Caco-2 (cell line): Measurements from ENCODE around the gene TMEM185A. TPM values are rescaled to one million over a fixed set of nuclear protein-coding genes. Genes with fewer than 3 reads are reported as not detected.

Experiments
- BruUV-seq: library from RNA; stranded (reverse); fragments of 400-500 nt; replicated peaks from 2 replicates; lab custom pipeline; 2021; lab: Mats Ljungman, UMichigan
- CTCF ChIA-PET: fragments of 300-600 bp; sonication (Branson Sonifier 250); formaldehyde crosslinking; loops from one replicate; lab custom pipeline; 2022; ENCODE audit warnings: antibody characterized with exemption; lab: Charles Lee
- POLR2A ChIA-PET: fragments of 300-600 bp; sonication (Branson Sonifier 250); formaldehyde crosslinking; loops from one replicate; lab custom pipeline; 2022; ENCODE audit warnings: antibody characterized with exemption; lab: Charles Lee
- DNase-seq, 2 experiments: peaks; one replicate each; pipeline versions ENCODE4 v3.0.0 to v3.0.0-alpha.2; 2020 to 2022
- H3K27me3 ChIP-seq: replicated peaks from 2 replicates; pipeline ENCODE4 v1.6.0; 2011; ENCODE audit warnings: low read length; ENCODE audit not compliant: control insufficient read depth, insufficient read depth
- H3K36me3 ChIP-seq: 2 replicates; pipeline ENCODE4 v1.5.1; 2011; ENCODE audit warnings: low read length; ENCODE audit not compliant: control insufficient read depth, insufficient read depth
- H3K4me1 ChIP-seq: fragments of 250-450 bp; sonication (Bioruptor Pico); 2 replicates; pipeline ENCODE4 v1.5.1; 2020; ENCODE audit warnings: mild to moderate bottlenecking
- H3K4me3 ChIP-seq: 2 replicates; pipeline ENCODE4 v1.5.1; 2011; ENCODE audit warnings: low read depth, mild to moderate bottlenecking, control low read depth, low read length
- H3K9me3 ChIP-seq: fragments of 250-450 bp; sonication (Bioruptor Pico); 2 replicates; pipeline ENCODE4 v1.5.1; 2020; ENCODE audit warnings: mild to moderate bottlenecking, moderate library complexity
- H3K27ac Mint-ChIP-seq: one replicate; pipeline ENCODE4 v1.8.0; 2022; ENCODE audit warnings: mixed read lengths; ENCODE audit not compliant: unreplicated experiment
- H3K27me3 Mint-ChIP-seq: one replicate; pipeline ENCODE4 v1.8.0; 2022; ENCODE audit warnings: mixed read lengths; ENCODE audit not compliant: insufficient read depth, unreplicated experiment
- H3K36me3 Mint-ChIP-seq: one replicate; pipeline ENCODE4 v1.8.0; 2022; ENCODE audit warnings: mild to moderate bottlenecking, mixed read lengths; ENCODE audit not compliant: insufficient read depth, unreplicated experiment
- H3K4me1 Mint-ChIP-seq: one replicate; pipeline ENCODE4 v1.8.0; 2022; ENCODE audit warnings: low read depth, mixed read lengths; ENCODE audit not compliant: unreplicated experiment
- H3K4me3 Mint-ChIP-seq: one replicate; pipeline ENCODE4 v1.8.0; 2022; ENCODE audit warnings: mild to moderate bottlenecking, moderate library complexity, mixed read lengths; ENCODE audit not compliant: unreplicated experiment
- H3K9me3 Mint-ChIP-seq: one replicate; pipeline ENCODE4 v1.8.0; 2022; ENCODE audit warnings: mixed read lengths; ENCODE audit not compliant: unreplicated experiment
- CTCF ChIP-seq, 2 experiments: fragments of 200-600 bp in 1 of 2; IDR thresholded peaks; 1 replicate in 1 of 2; 2 replicates in 1 of 2; pipeline versions ENCODE4 v1.5.1 to v1.8.0; 2011 to 2022; ENCODE audit warnings: antibody characterized with exemption in 1 of 2, control low read depth in 1 of 2, inconsistent platforms in 1 of 2, low read depth in 1 of 2, low read length in 1 of 2, mild to moderate bottlenecking in 1 of 2, moderate library complexity in 1 of 2; ENCODE audit not compliant: insufficient read depth in 1 of 2, severe bottlenecking in 1 of 2, unreplicated experiment in 1 of 2
- intact Hi-C: fragments of 100-400 bp; cut with micrococcal nuclease; formaldehyde crosslinking; loops from one replicate; pipeline ENCODE4 v1.10.0; 2022; ENCODE audit not compliant: unreplicated experiment
- total RNA-seq: library from RNA; stranded (reverse); gene quantifications from 2 replicates; pipeline ENCODE4 v1.2.3, GENCODE V29; 2022

The TMEM185A gene
- total RNA-seq, 1 experiment from 2014 or later = 17.1 TPM

- DNase-seq = no peak
- Histone ChIP-seq H3K36me3 (no peaks in the 10 kb centered on the region), H3K4me1 (no peaks in the 10 kb centered on the region), H3K9me3 (no peaks in the 10 kb centered on the region), H3K4me3 (no peak overlapping the region), H3K27me3 (0 out of 2 replicates have a peak, but pooled peaks cover 1% of the 10 kb centered on the region)
- BruUV-seq = no TSS peak
- Mint-ChIP-seq H3K27me3 (peaks cover 2% of the 10 kb centered on the region), H3K9me3 (no peaks in the 10 kb centered on the region), H3K27ac (no peak overlapping the region), H3K4me1 (no peaks in the 10 kb centered on the region), H3K4me3 (no peak overlapping the region), H3K36me3 (no peaks in the 10 kb centered on the region)
- ChIA-PET CTCF (no interaction called here), POLR2A (no interaction called here)
- intact Hi-C loops = no loop called here
- TF ChIP-seq CTCF (IDR thresholded peaks at IDR 0.05; ENCODE audit: insufficient read depth in 1 of 2, low read depth in 1 of 2, low read length in 1 of 2, severe bottlenecking in 1 of 2, unreplicated experiment in 1 of 2) = no peak
These were observed 10.2 kb upstream of the TMEM185A start for GRCh38 chrX:149641835-149642234.

- no peak overlapping the region for H3K4me3 Mint-ChIP-seq
- no peaks in the 10 kb centered on the region for H3K9me3 ChIP-seq
- H3K27me3 Mint-ChIP-seq = peaks cover 2% of the 10 kb centered on the region
- CTCF ChIA-PET = no interaction called here
- POLR2A ChIA-PET = no interaction called here
- no peaks in the 10 kb centered on the region for H3K9me3 Mint-ChIP-seq
- no peak overlapping the region for H3K27ac Mint-ChIP-seq
- H3K4me3 ChIP-seq = no peak overlapping the region
- H3K27me3 ChIP-seq = 0 out of 2 replicates have a peak, but pooled peaks cover 1% of the 10 kb centered on the region
- no peak for DNase-seq
- no peaks in the 10 kb centered on the region for H3K36me3 Mint-ChIP-seq
- H3K4me1 Mint-ChIP-seq = no peaks in the 10 kb centered on the region
- intact Hi-C loops = no loop called here
- BruUV-seq = no TSS peak
- no peak for TF ChIP-seq CTCF (IDR thresholded peaks at IDR 0.05; ENCODE audit: insufficient read depth in 1 of 2, low read depth in 1 of 2, low read length in 1 of 2, severe bottlenecking in 1 of 2, unreplicated experiment in 1 of 2)
- no peaks in the 10 kb centered on the region for H3K4me1 ChIP-seq
- H3K36me3 ChIP-seq = no peaks in the 10 kb centered on the region
These were observed 9.8 kb upstream of the TMEM185A start for GRCh38 chrX:149641432-149641831.

- ChIA-PET POLR2A (no interaction called here), CTCF (no interaction called here)
- Mint-ChIP-seq H3K27me3 (peaks cover 9% of the 10 kb centered on the region), H3K9me3 (no peaks in the 10 kb centered on the region), H3K4me1 (no peaks in the 10 kb centered on the region), H3K4me3 (no peak overlapping the region), H3K36me3 (no peaks in the 10 kb centered on the region), H3K27ac (no peak overlapping the region)
- H3K27me3 ChIP-seq = no peaks in the 10 kb centered on the region
- H3K9me3 ChIP-seq = no peaks in the 10 kb centered on the region
- no peak for DNase-seq
- no peak overlapping the region for H3K4me3 ChIP-seq
- no TSS peak for BruUV-seq
- intact Hi-C loops = no loop called here
- H3K36me3 ChIP-seq = no peaks in the 10 kb centered on the region
- TF ChIP-seq CTCF (IDR thresholded peaks at IDR 0.05; ENCODE audit: insufficient read depth in 1 of 2, low read depth in 1 of 2, low read length in 1 of 2, severe bottlenecking in 1 of 2, unreplicated experiment in 1 of 2) = no peak
- no peaks in the 10 kb centered on the region for H3K4me1 ChIP-seq
These were observed 8.0 kb upstream of the TMEM185A start for GRCh38 chrX:149639568-149639967.
